Neural cell (in vitro differentiated cells): ENCODE results near the gene SV2B. TPM values are rescaled to one million over a fixed set of nuclear protein-coding genes. Genes with fewer than 3 reads are reported as not detected.

Experiments used
- H2AFZ ChIP-seq: fragments of 200-600, 300-800 bp; sonication (generic), shearing (Covaris generic); 2 replicates; pipeline ENCODE4 v1.6.0; 2014; ENCODE audit warnings: low read depth, mild to moderate bottlenecking, antibody characterized with exemption, low read length, moderate library complexity
- H3F3A ChIP-seq: fragments of 200-600 bp; shearing (Covaris generic); 2 replicates; pipeline ENCODE4 v1.6.1; 2016; ENCODE audit warnings: mild to moderate bottlenecking, moderate library complexity, mixed read lengths, antibody characterized with exemption, low read length; ENCODE audit not compliant: insufficient read depth, poor library complexity, severe bottlenecking
- H3K27ac ChIP-seq: fragments of 200-600, 300-800 bp; sonication (generic), shearing (Covaris generic); 2 replicates; pipeline ENCODE4 v1.5.1; 2014; ENCODE audit warnings: mild to moderate bottlenecking, low read length, moderate library complexity
- H3K27me3 ChIP-seq: fragments of 300-800, 200-600 bp; sonication (generic), shearing (Covaris generic); 2 replicates; pipeline ENCODE4 v1.6.0; 2014; ENCODE audit warnings: mild to moderate bottlenecking, low read depth, low read length, moderate library complexity; ENCODE audit not compliant: insufficient read depth
- H3K36me3 ChIP-seq: fragments of 300-800, 200-600 bp; sonication (generic), shearing (Covaris generic); 2 replicates; pipeline ENCODE4 v1.5.1; 2014; ENCODE audit warnings: mild to moderate bottlenecking, antibody characterized with exemption, low read length, moderate library complexity; ENCODE audit not compliant: insufficient read depth
- H3K4me2 ChIP-seq: fragments of 300-800, 200-600 bp; sonication (generic), shearing (Covaris generic); 2 replicates; pipeline ENCODE4 v1.6.0; 2014; ENCODE audit warnings: mild to moderate bottlenecking, low read length
- H3K4me3 ChIP-seq: fragments of 300-800, 200-600 bp; sonication (generic), shearing (Covaris generic); 2 replicates; pipeline ENCODE4 v1.5.1; 2014; ENCODE audit warnings: mild to moderate bottlenecking, low read length, moderate library complexity
- H3K79me2 ChIP-seq: fragments of 200-600 bp; shearing (Covaris generic); replicated peaks from 2 replicates; pipeline ENCODE4 v1.6.0; 2014; ENCODE audit warnings: mild to moderate bottlenecking, low read length, moderate library complexity; ENCODE audit not compliant: insufficient read depth
- H3K9ac ChIP-seq: fragments of 300-800, 200-600 bp; sonication (generic), shearing (Covaris generic); 2 replicates; pipeline ENCODE4 v1.6.1; 2016; ENCODE audit warnings: mild to moderate bottlenecking, low read length, mixed read lengths
- H3K9me2 ChIP-seq: fragments of 200-600 bp; shearing (Covaris generic); 2 replicates; pipeline ENCODE4 v1.6.1; 2016; ENCODE audit warnings: mild to moderate bottlenecking, low read length, mixed read lengths; ENCODE audit not compliant: insufficient read depth
- H3K9me3 ChIP-seq: fragments of 200-600, 300-800 bp; sonication (generic), shearing (Covaris generic); 2 replicates; pipeline ENCODE4 v1.6.1; 2016; ENCODE audit warnings: mild to moderate bottlenecking, mixed run types, low read length, moderate library complexity, mixed read lengths
- H4K20me1 ChIP-seq: fragments of 200-600 bp; shearing (Covaris generic); 2 replicates; pipeline ENCODE4 v1.6.1; 2016; ENCODE audit warnings: mild to moderate bottlenecking, mixed run types; ENCODE audit not compliant: insufficient read depth
- EP300 ChIP-seq: fragments of 450-650 bp; conservative IDR thresholded peaks from 2 replicates; pipeline ENCODE4 v1.6.1; 2014; ENCODE audit warnings: antibody characterized with exemption, mild to moderate bottlenecking, moderate library complexity; ENCODE audit not compliant: poor library complexity, severe bottlenecking
- EZH2 ChIP-seq: fragments of 200-600, 300-800 bp; shearing (Covaris generic), sonication (generic); IDR thresholded peaks from 2 replicates; pipeline ENCODE4 v1.6.1; 2014; ENCODE audit warnings: antibody characterized with exemption, low read length, borderline replicate concordance, mild to moderate bottlenecking; ENCODE audit not compliant: insufficient read depth, poor library complexity, severe bottlenecking
- MXI1 ChIP-seq: fragments of 450-650 bp; conservative IDR thresholded peaks from 2 replicates; pipeline ENCODE4 v1.6.1; 2014; ENCODE audit warnings: antibody characterized with exemption, mild to moderate bottlenecking; ENCODE audit not compliant: poor library complexity, severe bottlenecking
- POLR2AphosphoS5 ChIP-seq: IDR thresholded peaks from 2 replicates; pipeline ENCODE4 v1.6.1; 2012
- RAD21 ChIP-seq: fragments of 450-650 bp; conservative IDR thresholded peaks from 2 replicates; pipeline ENCODE4 v1.6.1; 2014; ENCODE audit warnings: antibody characterized with exemption, mild to moderate bottlenecking, moderate library complexity
- SMC3 ChIP-seq: fragments of 450-650 bp; conservative IDR thresholded peaks from 2 replicates; pipeline ENCODE4 v1.6.1; 2014; ENCODE audit warnings: antibody characterized with exemption, mild to moderate bottlenecking, moderate library complexity; ENCODE audit not compliant: poor library complexity
- TAF1 ChIP-seq: IDR thresholded peaks from 2 replicates; pipeline ENCODE4 v1.6.1; 2012; ENCODE audit warnings: low read depth
- polyA plus RNA-seq: library from polyadenylated mRNA; depleted of rRNA; stranded (reverse); fragments of >200 nt; gene quantifications from 2 replicates; pipeline ENCODE4 v1.2.3, GENCODE V29; 2014
- TF ChIP-seq, protein P1 (sequence below): IDR thresholded peaks from 2 replicates; pipeline ENCODE4 v1.6.1; 2012; ENCODE audit warnings: borderline replicate concordance
- TF ChIP-seq, protein P2 (sequence below): fragments of 450-650 bp; IDR thresholded peaks from 2 replicates; pipeline ENCODE4 v1.5.1; 2014; ENCODE audit warnings: antibody characterized with exemption, mild to moderate bottlenecking, moderate library complexity; ENCODE audit not compliant: poor library complexity, severe bottlenecking

SV2B gene
- polyA plus RNA-seq, 1 donor from 2014 or later = 0.38 TPM

DNA sequence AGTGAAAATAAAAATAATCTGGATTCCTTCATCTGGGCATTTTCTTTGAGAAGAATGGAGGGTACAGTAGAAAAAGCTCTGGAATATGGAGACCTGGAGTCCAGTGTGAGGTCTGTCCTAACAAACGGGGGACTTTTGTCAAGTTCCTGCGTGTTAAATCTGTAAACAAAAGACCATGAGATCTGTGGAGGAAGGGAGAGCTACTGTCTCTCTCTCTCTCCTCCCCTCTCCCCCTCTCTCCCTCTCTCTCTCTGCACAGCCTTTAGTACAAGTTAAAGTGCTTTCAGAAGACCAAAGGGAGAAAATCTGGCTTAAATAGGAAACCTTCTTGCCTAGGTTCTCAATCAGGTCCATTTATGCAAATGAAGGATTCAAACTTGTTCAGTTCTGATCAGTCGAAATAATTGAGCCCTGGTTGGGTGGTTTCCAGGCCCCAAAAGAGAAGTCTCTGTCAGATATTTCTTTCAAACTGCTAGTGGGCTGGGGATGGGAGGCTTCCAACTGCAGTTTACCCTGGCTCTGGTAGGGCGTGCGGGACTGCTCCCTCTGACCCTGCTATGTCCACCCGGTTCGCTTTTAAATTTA, 103.7 kb downstream of the SV2B start:
- Histone ChIP-seq H2AFZ (no peak overlapping the region), H3K9me2 (no peaks in the 10 kb centered on the region), H3K27me3 (no peaks in the 10 kb centered on the region), H3K9me3 (no peaks in the 10 kb centered on the region), H3K4me2 (no peak overlapping the region), H4K20me1 (no peaks in the 10 kb centered on the region), H3K27ac (no peak overlapping the region), H3F3A (no peaks in the 10 kb centered on the region), H3K4me3 (no peak overlapping the region), H3K79me2 (no peaks in the 10 kb centered on the region), H3K36me3 (no peaks in the 10 kb centered on the region), H3K9ac (no peak overlapping the region)
- TF ChIP-seq, protein P1, sequence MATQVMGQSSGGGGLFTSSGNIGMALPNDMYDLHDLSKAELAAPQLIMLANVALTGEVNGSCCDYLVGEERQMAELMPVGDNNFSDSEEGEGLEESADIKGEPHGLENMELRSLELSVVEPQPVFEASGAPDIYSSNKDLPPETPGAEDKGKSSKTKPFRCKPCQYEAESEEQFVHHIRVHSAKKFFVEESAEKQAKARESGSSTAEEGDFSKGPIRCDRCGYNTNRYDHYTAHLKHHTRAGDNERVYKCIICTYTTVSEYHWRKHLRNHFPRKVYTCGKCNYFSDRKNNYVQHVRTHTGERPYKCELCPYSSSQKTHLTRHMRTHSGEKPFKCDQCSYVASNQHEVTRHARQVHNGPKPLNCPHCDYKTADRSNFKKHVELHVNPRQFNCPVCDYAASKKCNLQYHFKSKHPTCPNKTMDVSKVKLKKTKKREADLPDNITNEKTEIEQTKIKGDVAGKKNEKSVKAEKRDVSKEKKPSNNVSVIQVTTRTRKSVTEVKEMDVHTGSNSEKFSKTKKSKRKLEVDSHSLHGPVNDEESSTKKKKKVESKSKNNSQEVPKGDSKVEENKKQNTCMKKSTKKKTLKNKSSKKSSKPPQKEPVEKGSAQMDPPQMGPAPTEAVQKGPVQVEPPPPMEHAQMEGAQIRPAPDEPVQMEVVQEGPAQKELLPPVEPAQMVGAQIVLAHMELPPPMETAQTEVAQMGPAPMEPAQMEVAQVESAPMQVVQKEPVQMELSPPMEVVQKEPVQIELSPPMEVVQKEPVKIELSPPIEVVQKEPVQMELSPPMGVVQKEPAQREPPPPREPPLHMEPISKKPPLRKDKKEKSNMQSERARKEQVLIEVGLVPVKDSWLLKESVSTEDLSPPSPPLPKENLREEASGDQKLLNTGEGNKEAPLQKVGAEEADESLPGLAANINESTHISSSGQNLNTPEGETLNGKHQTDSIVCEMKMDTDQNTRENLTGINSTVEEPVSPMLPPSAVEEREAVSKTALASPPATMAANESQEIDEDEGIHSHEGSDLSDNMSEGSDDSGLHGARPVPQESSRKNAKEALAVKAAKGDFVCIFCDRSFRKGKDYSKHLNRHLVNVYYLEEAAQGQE = no peak
- TF ChIP-seq RAD21 (no peak), TAF1 (no peak), EP300 (no peak), EZH2 (no peak), MXI1 (no peak), SMC3 (no peak), POLR2AphosphoS5 (no peak)
- TF ChIP-seq, protein P2, sequence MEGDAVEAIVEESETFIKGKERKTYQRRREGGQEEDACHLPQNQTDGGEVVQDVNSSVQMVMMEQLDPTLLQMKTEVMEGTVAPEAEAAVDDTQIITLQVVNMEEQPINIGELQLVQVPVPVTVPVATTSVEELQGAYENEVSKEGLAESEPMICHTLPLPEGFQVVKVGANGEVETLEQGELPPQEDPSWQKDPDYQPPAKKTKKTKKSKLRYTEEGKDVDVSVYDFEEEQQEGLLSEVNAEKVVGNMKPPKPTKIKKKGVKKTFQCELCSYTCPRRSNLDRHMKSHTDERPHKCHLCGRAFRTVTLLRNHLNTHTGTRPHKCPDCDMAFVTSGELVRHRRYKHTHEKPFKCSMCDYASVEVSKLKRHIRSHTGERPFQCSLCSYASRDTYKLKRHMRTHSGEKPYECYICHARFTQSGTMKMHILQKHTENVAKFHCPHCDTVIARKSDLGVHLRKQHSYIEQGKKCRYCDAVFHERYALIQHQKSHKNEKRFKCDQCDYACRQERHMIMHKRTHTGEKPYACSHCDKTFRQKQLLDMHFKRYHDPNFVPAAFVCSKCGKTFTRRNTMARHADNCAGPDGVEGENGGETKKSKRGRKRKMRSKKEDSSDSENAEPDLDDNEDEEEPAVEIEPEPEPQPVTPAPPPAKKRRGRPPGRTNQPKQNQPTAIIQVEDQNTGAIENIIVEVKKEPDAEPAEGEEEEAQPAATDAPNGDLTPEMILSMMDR = no peak

DNA sequence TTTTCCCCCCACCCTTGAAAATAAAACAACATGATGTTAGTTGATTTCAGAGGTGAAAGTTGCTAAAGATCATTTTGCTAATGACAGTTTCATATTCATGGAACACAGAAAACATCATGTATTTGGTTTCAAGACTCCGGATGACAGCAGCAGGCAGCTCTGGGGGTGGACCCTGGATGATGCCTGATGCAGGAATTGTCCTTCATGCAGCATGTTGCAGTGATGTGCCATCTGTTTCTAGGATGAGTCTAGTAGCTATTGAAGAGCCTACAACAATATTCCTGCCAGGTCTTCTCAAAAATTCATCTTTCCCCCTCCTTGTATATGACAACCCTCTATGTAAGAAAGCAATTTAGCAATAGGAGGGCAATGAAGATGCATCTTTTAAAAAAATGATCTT, 108.3 kb downstream of the SV2B start:
- Histone ChIP-seq H3K4me2 (no peak overlapping the region), H3K79me2 (no peaks in the 10 kb centered on the region), H3K4me3 (no peak overlapping the region), H3F3A (no peaks in the 10 kb centered on the region), H3K36me3 (no peaks in the 10 kb centered on the region), H3K9me2 (no peaks in the 10 kb centered on the region), H2AFZ (no peak overlapping the region), H3K27me3 (no peaks in the 10 kb centered on the region), H3K9me3 (no peaks in the 10 kb centered on the region), H4K20me1 (no peaks in the 10 kb centered on the region), H3K27ac (no peak overlapping the region), H3K9ac (no peak overlapping the region)
- TF ChIP-seq, protein P1 = no peak
- no peak for TF ChIP-seq TAF1
- TF ChIP-seq EZH2 = no peak
- no peak for TF ChIP-seq RAD21
- no peak for TF ChIP-seq EP300
- TF ChIP-seq MXI1 = no peak
- TF ChIP-seq POLR2AphosphoS5 = no peak
- no peak for TF ChIP-seq SMC3
- TF ChIP-seq, protein P2 = no peak
